Ureter (tissue), 1 donor: Measurements from ENCODE around the gene YJEFN3. TPM values are rescaled to one million over a fixed set of nuclear protein-coding genes. Genes with fewer than 3 reads are reported as not detected.

Experiments used
- DNase-seq: peaks from one replicate; pipeline ENCODE4 v3.0.0-alpha.2; 2020; ENCODE audit warnings: low spot score
- total RNA-seq: library from RNA; stranded (reverse); gene quantifications from one replicate; pipeline ENCODE4 v1.2.4, GENCODE V29; 2023
- donor health status: DM: yes; HTN: yes; CAD: no.

Gene YJEFN3
- total RNA-seq, 1 donor from 2014 or later: 14.1 TPM

- DNase-seq: no peak
Observed at GRCh38 chr19:19538061-19538784, 9.5 kb downstream of the YJEFN3 start, which contains the start of gene CILP2. Gene CILP2 (plus strand): TSS chr19:19538265. CDS start chr19:19538350, 85 bp downstream.

- no peak for DNase-seq
Observed at GRCh38 chr19:19538785-19539166, 10.1 kb downstream of the YJEFN3 start.

GRCh38 chr19:19539698-19540063, 11.0 kb downstream of the YJEFN3 start:
- no peak for DNase-seq

DNA sequence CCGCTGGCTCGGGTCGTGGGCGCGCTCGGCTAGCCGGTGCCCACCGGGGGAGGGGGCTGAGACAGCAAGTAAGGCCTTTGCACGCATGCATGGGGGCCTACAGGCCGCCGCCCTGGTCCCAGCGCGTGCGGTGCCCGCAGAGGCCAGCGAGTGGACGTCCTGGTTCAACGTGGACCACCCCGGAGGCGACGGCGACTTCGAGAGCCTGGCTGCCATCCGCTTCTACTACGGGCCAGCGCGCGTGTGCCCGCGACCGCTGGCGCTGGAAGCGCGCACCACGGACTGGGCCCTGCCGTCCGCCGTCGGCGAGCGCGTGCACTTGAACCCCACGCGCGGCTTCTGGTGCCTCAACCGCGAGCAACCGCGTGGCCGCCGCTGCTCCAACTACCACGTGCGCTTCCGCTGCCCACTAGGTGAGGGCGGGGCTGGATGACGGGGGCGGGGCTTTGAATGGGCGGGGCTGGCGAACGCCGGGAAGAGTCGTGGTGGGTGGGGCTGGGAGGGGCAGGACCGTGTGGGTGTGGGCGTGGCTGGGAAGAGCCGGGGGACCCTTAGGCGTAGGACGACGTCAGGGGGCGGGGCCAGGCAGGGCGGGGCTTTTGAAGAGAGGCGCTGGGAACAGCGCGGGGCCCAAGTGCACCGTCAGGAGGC, 11.5 kb downstream of the YJEFN3 start:
- DNase-seq: no peak

GRCh38 chr19:19540715-19541515, 12.2 kb downstream of the YJEFN3 start:
- no peak for DNase-seq

DNA sequence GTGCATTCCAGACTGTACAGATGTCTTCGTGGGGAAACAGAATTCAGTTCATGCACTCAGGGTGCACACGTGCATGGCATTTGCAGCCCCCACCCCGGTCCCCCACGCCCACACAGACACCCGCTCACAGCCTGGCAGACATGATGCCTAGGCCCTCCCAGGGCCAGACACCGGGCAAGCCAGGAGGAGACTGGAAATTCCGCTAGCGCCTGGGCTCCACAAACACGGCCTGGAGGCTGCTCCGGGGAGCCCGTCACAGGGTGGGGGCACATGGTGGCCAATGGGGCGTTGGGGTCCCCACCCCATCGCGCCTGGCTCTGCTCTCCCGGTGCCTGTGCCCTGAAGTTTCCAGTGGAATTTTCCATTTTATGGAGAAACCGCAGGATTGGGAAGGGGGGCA, 12.9 kb downstream of the YJEFN3 start:
- no peak for DNase-seq

DNA sequence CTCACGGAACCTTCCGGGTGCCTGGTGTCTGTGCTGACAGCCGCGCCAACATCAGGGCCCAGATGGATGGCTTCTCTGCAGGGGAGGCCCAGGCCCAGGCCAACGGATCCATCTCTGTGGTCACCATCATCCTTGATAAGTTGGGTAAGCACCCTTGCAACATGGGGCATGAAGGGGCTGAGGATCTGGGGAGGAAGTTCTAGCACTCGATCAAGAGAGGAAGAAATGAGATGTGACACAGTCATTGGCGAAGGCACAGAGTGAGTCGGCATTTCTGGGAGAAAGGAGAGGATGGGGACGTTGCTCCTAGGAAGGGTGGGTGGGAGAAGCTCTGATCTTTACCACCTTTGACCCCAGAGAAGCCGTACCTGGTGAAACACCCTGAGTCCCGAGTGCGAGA, 13.8 kb downstream of the YJEFN3 start:
- no peak for DNase-seq

GRCh38 chr19:19543101-19543500, 14.4 kb downstream of the YJEFN3 start:
- no peak for DNase-seq

DNA sequence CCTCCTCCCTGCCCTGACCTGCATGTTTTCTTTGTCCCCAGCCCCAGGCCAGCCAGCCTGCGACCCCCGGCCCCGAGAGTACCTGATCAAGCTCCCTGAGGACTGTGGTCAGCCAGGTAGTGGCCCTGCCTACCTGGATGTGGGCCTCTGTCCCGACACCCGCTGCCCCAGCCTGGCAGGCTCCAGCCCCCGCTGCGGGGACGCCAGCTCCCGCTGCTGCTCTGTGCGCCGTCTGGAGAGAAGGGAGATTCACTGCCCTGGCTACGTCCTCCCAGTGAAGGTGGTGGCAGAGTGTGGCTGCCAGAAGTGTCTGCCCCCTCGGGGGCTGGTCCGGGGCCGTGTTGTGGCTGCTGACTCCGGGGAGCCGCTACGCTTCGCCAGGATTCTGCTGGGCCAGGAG, 14.9 kb downstream of the YJEFN3 start:
- no peak for DNase-seq

- DNase-seq: no peak
Observed at GRCh38 chr19:19544257-19544953, 15.7 kb downstream of the YJEFN3 start.

DNA sequence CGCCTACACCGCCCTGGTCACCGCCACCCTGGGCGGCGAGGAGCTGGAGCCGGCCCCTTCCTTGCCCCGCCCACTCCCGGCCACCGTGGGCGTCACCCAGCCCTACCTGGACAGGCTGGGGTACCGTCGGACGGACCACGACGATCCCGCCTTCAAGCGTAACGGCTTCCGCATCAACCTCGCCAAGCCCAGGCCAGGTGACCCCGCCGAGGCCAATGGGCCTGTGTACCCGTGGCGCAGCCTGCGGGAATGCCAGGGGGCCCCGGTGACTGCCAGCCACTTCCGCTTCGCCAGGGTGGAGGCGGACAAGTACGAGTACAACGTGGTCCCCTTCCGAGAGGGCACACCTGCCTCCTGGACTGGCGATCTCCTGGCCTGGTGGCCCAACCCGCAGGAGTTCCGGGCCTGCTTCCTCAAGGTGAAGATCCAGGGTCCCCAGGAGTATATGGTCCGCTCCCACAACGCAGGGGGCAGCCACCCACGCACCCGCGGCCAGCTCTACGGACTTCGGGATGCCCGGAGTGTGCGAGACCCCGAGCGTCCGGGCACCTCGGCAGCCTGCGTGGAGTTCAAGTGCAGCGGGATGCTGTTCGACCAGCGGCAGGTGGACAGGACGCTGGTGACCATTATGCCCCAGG, 16.4 kb downstream of the YJEFN3 start:
- no peak for DNase-seq

GRCh38 chr19:19545707-19546106, 17.0 kb downstream of the YJEFN3 start:
- DNase-seq: no peak

DNA sequence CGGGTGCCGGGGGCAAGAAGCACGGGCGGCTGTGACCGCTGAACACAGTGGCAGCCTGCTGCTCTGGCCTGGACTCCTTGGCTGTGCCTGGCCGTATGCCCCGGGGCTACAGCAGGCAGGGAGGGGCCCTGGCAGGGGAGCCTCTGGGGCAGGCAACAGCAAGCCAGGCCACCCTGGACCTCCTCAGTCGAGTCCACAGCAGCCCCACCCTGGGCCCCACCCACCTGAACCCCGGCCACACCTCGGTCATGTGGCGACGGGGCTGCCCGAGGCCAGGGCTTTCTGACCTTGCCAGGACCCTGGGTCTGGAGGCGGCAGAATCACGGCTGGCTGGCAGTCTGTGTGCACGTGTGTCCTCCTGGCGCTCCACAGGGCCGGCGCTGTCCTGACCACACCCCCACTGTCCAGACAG, 18.0 kb downstream of the YJEFN3 start:
- no peak for DNase-seq

DNA sequence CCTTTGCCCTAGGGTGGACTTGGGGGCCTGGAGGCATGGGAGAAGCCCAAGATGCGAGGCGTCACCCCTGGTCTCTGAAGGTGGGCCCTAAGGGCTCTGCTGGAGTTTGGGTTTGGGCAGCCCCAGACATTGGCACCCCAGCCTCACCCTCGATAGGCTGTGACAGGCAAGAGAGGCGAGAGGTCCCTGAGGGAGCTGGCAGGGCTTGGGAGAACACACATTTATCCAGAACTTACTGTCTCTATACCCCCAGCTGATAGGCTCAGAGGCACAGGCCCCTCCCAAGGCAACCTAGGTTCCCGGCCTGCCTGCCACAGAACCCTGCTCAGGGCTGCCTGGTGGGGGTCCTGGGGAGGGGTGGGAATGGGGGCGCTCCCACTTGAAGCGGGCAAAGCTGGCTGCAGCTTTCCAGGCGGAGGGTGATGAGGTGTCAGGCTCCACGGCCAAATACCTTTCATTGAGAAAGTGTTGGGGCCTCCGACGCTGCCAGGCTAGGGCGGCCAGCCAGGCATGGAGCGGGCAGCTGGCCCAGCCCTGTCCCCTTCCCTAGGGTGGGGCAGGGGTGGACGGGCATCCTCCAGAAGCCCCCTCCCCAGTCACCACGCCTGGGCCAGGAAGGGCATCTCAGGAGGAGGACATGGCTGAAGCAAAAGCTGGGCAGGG, 19.1 kb downstream of the YJEFN3 start:
- no peak for DNase-seq

DNA sequence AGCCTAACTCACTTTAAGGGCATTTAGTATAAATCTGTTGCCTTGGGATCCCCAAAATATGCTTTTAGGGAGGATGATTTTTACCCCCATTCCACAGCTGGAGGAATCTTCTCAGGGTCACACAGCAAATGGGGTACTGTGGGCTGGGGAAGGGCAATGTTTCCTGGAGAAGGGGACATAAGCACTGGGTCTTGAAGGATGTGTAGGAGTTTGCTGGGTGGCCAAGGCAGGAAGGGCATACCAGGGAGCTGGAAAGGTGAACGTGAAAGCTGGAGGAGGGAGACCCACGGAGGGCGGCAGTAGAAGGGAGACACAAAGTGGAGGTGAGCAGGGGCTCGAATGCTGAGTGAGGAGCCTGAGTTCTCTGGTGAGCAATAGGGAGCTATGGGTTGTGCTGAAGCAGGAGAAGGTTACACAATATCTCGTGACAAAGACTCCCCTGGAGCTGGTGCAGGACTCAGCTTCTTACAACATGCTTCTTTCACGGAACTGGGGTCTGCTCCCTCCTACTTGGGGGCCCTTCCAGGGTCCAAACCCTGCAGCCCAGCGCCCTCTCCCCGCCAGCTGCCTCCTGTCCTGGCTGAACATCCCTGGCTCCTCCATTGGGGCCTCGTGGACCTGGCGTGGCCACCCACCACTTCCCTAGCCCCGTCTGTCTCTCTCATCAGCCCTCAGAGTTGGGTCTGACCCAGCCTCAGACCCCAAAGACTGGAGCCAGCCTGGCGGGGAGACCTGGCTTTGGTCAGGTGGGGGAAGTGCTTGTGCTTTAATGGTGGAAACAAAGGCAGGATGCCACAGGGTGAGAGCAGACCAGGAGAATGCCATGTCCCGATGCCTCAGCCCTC, 20.4 kb downstream of the YJEFN3 start:
- DNase-seq: no peak

DNA sequence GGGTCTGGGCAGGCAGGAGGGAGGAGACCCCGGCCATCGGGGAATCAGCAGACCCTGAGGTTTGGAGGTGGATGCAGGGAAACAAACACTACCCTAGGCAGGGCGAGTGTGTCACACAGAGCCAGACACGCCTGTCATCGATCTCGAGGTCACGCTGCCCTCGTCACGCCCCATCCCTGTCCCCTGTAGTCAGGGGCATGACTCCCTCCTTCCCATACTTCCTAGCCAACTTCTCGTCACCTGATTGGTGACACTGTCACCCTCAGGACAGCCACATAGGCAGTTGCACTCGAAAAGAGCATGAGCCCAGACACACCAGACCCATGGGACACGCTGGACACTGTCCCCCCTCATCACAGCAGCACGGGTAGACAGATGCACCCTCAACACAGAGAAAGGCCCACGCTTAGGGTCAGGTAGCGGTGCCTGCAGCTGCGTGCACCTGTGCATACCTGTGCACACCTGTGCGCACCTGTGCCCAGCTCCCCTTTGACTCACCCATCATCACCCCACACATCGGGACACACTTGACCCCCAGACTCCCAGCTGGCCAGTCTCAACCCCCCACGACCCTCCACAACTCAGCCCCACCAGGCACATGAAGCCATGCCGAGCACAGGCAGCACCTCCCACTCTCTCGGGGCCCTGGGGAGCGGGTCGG, 21.2 kb downstream of the YJEFN3 start:
- no peak for DNase-seq

DNA sequence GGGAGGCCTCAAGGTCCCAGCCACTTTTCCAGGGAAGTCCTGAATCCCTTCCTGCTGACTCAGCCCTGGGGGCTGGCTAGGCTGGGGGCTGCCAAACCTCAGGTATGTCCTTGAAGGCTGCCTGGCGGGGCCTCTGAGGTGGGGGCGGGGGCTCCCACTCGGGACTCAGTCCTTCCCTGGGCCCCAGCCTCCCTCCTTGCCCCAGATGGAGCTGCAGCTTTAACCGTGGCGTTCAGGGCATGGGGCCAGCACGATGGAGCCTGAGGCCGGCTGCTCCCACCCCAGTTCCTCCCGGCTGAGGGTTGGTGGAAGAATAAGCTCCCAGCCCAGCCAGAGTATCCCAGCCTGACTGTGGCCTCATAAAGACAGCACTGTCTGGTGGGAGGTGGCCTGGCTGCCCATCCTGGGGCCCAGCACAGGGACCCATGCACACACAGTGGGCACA, 21.8 kb downstream of the YJEFN3 start:
- DNase-seq: no peak

GRCh38 chr19:19550972-19551852, 22.5 kb downstream of the YJEFN3 start:
- DNase-seq: no peak

DNA sequence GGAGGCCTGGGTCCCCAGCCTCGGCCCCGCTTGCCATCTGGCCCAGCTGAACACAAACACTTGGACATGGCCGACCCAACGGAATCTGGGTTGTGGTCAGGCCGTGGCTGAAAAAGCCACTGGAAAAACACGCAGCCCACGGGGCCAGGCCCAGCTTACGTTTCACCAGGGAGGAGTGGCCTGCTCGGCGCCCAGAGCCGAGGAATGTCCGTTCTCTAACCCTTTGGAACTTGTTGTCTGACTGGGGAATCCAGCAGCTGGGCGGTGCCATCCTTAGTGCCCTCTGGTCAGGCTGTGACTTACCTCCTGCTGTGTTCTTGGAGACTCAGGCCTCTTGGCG, 23.1 kb downstream of the YJEFN3 start:
- DNase-seq: no peak
